Kidney capillary endothelial cell (primary cell): ENCODE results near the gene KIR3DL2.
"Not testable (repeated sequence)": the region's sequence is repeated elsewhere in the genome, so short reads cannot be mapped to it uniquely, and the experiment has no call there.

ENCODE experiments used
- DNase-seq: peaks from one replicate; pipeline ENCODE4 v3.0.0-alpha.2; 2018; ENCODE audit warnings: low spot score

KIR3DL2 gene

GRCh38 chr19:54850061-54850640, at the start of gene KIR3DL2:
Gene KIR3DL2, plus strand, starts transcription at chr19:54850443. Its CDS starts 33 bp downstream, at chr19:54850476.
- DNase-seq, result not testable (repeated sequence)

- no peak for DNase-seq
Measured at GRCh38 chr19:54803410-54803809, 46.8 kb upstream of the KIR3DL2 start, which contains the start of gene KIR2DL4. Gene KIR2DL4, plus strand, starts transcription at chr19:54803610. Its CDS starts 42 bp downstream, at chr19:54803652.

GRCh38 chr19:54804101-54804500, 46.1 kb upstream of the KIR3DL2 start:
- DNase-seq, result no peak

GRCh38 chr19:54804571-54804970, 45.7 kb upstream of the KIR3DL2 start:
- no peak for DNase-seq

DNA sequence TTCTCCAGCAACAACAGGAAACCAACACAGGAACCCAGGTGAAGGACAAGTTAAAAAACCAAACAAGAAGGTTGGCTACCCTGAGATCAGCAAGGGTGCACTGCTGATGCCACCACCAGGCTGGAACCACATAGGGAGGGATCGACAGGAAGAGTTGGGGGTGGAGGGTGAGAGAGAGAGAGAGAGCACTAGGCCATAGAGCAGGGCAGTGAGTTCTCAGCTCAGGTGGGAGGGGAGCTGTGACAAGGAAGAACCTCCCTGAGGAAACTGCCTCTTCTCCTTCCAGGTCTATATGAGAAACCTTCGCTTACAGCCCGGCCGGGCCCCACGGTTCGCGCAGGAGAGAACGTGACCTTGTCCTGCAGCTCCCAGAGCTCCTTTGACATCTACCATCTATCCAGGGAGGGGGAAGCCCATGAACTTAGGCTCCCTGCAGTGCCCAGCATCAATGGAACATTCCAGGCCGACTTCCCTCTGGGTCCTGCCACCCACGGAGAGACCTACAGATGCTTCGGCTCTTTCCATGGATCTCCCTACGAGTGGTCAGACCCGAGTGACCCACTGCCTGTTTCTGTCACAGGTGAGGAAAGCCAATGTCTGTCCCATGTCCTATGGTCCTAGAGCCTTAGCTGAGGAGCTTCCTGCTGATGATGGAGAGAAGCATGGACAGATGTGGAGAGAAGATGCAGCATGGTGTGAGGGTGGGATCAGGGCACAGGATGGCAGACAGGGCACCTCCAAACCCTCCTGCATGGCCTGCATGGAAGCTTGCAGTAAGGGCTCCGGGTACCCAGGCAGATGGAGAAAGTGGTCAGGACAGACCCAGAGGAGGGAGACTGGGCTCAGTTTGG, 44.4 kb upstream of the KIR3DL2 start:
- DNase-seq, result no peak

GRCh38 chr19:54806516-54806838, 43.8 kb upstream of the KIR3DL2 start:
- DNase-seq, result no peak

DNA sequence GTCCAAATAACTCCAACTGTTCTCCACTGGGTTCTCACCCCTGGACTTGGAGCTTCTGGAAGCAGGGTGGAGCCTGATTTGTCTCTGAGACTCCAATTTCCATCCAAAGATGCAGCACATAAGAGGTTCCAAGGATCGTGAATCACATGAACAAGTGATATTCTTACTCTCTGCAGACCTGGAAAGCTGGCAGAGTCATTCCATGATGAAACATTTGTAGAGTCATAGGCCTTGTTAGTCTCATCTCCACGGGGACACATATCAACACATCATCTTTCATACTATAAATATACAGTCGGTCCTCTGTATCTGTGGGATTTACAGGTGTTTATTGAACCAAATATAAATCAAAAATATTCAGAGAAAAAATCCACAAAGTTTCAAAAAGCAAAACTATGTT, 35.7 kb upstream of the KIR3DL2 start:
- not testable (repeated sequence) for DNase-seq

DNA sequence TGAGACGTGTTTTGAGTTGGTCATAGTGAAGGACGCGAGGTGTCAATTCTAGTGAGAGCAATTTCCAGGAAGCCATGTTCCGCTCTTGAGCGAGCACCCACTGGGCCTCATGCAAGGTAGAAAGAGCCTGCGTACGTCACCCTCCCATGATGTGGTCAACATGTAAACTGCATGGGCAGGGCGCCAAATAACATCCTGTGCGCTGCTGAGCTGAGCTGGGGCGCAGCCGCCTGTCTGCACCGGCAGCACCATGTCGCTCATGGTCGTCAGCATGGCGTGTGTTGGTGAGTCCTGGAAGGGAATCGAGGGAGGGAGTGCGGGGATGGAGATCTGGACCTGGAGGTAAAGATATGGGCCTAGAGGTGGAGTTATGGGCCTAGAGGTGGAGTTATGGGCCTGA, 34.0 kb upstream of the KIR3DL2 start, which contains the start of gene KIR3DL1:
KIR3DL1 (plus strand) TSS at position 218 of the 400 bp plus-strand sequence.
- not testable (repeated sequence) for DNase-seq

DNA sequence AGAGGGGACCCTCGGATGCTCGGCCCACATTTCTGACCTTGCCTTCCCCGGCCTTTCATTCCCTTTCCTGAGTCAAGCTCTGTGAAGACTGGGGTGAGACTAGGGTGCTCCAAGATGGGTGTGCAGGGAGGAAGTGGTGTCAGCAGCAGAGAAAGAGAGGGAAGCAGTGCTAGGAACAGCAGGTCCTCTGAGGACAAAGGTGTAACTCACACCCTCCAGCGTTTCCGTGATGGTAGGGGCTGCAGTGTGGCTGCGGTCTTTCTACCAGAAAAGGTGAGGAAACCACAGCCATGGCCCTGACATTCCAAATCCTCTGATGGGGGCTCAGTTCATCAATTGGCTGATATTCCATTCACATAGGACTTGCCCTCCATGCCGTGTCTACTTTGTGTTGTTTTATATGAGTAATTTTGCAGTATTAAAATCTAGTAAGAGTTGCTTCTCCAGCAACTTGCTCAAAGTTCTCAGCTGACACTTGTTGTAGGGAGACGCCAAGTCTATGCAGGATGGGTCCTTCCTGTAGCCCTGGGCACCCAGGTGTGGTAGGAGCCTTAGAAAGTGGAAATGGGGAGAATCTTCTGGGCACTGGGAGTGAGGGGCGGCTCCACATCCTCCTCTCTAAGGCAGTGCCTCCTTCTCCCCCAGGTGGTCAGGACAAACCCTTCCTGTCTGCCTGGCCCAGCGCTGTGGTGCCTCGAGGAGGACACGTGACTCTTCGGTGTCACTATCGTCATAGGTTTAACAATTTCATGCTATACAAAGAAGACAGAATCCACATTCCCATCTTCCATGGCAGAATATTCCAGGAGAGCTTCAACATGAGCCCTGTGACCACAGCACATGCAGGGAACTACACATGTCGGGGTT, 32.3 kb upstream of the KIR3DL2 start:
- no peak for DNase-seq

GRCh38 chr19:54824416-54824815, 25.8 kb upstream of the KIR3DL2 start:
- DNase-seq, result not testable (repeated sequence)

- DNase-seq, result not testable (repeated sequence)
Measured at GRCh38 chr19:54825326-54825725, 24.9 kb upstream of the KIR3DL2 start.

- DNase-seq, result not testable (repeated sequence)
Measured at GRCh38 chr19:54828064-54828463, 22.2 kb upstream of the KIR3DL2 start.

GRCh38 chr19:54832496-54832895, 17.7 kb upstream of the KIR3DL2 start, which contains the start of gene KIR2DS4:
Gene KIR2DS4, plus strand, starts transcription at chr19:54832676.
- not testable (repeated sequence) for DNase-seq

GRCh38 chr19:54835126-54835525, 15.1 kb upstream of the KIR3DL2 start:
- DNase-seq, result not testable (repeated sequence)

- not testable (repeated sequence) for DNase-seq
Measured at GRCh38 chr19:54837522-54837921, 12.7 kb upstream of the KIR3DL2 start.

DNA sequence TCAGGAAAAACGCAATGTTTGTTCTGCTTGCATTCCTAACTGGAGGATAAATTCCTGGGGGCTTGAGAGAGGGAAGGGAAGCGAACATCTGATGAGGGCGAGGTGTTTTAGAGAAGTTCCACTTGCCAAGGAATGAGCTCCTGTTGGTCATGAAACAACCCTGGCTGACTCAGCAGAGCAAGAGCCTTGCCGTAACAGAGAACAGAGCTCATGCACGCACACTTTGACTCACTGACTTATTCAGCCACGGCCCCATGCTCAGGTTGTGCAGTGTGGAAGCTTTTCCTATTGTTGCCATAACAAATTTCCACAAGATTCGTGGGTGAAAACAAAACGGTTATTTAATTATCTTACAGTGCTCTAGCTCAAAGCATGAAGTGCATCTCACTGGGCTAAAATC, 7.1 kb upstream of the KIR3DL2 start:
- not testable (repeated sequence) for DNase-seq

- no peak for DNase-seq
Measured at GRCh38 chr19:54850930-54851329, 687 bp downstream of the KIR3DL2 start.

GRCh38 chr19:54851353-54851752, 1.1 kb downstream of the KIR3DL2 start:
- DNase-seq, result no peak

DNA sequence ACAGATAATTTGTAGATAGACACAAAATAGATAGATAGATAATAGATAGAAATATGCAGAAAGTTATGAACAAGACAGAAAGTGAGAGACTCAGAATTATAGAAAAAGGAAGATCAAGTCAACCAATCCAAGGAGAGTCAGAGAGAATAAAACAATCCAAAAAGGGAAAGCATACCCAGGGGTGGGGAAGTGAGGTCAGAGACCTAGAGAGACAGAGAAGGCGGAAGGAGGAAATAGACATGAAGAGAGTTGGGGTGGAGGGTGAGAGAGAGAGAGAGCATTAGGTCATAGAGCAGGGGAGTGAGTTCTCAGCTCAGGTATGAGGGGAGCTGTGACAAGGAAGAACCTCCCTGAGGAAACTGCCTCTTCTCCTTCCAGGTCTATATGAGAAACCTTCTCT, 5.0 kb downstream of the KIR3DL2 start:
- DNase-seq, result not testable (repeated sequence)

DNA sequence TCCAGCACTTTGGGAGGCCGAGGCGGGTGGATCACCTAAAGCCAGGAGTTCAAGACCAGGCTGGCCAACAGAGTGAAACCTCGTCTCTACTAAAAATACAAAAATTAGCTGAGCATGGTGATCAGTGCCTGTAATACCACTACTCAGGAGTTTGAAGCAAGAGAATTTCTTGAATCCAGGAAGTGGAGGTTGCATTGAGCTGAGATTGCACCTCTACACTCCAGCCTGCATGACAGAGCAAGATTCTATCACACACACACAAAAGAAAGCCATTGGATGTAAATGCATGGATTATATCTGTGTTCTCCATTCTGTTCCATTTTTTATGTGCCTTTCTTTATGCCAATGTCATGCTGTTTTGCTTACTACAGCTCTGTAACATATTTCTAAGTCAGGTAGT, 8.2 kb downstream of the KIR3DL2 start:
- not testable (repeated sequence) for DNase-seq

DNA sequence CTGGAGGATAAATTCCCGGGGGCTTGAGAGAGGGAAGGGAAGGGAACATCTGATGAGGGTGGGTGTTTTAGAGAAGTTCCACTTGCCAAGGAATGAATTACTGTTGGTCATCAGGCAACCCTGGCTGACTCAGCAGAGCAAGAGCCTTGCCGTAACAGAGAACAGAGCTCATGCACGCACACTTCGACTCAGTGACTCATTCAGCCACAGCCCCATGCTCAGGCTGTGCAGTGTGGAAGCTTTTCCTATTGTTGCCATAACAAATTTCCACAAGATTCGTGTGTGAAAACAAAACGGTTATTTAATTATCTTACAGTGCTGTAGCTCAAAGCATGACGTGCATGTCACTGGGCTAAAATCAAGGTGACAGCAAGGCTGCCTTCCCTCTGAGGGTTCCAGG, 9.2 kb downstream of the KIR3DL2 start:
- DNase-seq, result not testable (repeated sequence)

DNA sequence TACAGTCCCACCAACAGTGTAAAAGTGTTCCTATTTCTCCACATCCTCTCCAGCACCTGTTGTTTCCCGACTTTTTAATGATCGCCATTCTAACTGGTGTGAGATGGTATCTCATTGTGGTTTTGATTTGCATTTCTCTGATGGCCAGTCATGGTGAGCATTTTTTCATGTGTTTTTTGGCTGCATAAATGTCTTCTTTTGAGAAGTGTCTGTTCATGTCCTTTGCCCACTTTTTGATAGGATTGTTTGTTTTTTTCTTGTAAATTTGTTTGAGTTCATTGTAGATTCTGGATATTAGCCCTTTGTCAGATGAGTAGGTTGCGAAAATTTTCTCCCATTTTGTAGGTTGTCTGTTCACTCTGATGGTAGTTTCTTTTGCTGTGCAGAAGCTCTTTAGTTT, 13.2 kb downstream of the KIR3DL2 start:
- DNase-seq, result not testable (repeated sequence)
